Inflammatory macrophage treated with lipopolysaccharide for 1 hour (primary cell): ENCODE results near the gene ACAA1.
"Not testable (repeated sequence)": the region's sequence is repeated elsewhere in the genome, so short reads cannot be mapped to it uniquely, and the experiment has no call there.

Source experiments
- DNase-seq, 2 donors: peaks; one replicate each; pipeline ENCODE4 v3.0.0-alpha.2; 2020 to 2022

The ACAA1 gene

GRCh38 chr3:38154033-38154494, 17.1 kb upstream of the ACAA1 start:
- peak; percentile 84 to 94 for DNase-seq

GRCh38 chr3:38153221-38153620, 16.3 kb upstream of the ACAA1 start:
- DNase-seq, result no peak

GRCh38 chr3:38152609-38153008, 15.7 kb upstream of the ACAA1 start:
- DNase-seq, result peak; percentile 67 to 86

GRCh38 chr3:38151667-38152265, 14.8 kb upstream of the ACAA1 start:
- peak; percentile 72 to 87 for DNase-seq

- no peak for DNase-seq
Measured at GRCh38 chr3:38150780-38151528, 14.0 kb upstream of the ACAA1 start.

GRCh38 chr3:38149708-38150107, 12.8 kb upstream of the ACAA1 start:
- peak; percentile 72 to 85 for DNase-seq

GRCh38 chr3:38148311-38148882, 11.5 kb upstream of the ACAA1 start:
- peak; percentile 72 to 94 for DNase-seq

GRCh38 chr3:38147421-38147820, 10.5 kb upstream of the ACAA1 start:
- DNase-seq, result peak; percentile 90 to 94

- DNase-seq, result peak in 1 of 2 donors; percentile 43
Measured at GRCh38 chr3:38146504-38146903, 9.6 kb upstream of the ACAA1 start.

- DNase-seq, result no peak
Measured at GRCh38 chr3:38143511-38143910, 6.6 kb upstream of the ACAA1 start.

- DNase-seq, result no peak
Measured at GRCh38 chr3:38142959-38143358, 6.0 kb upstream of the ACAA1 start.

- DNase-seq, result no peak
Measured at GRCh38 chr3:38141952-38142273, 5.0 kb upstream of the ACAA1 start.

- DNase-seq, result no peak
Measured at GRCh38 chr3:38141173-38141951, 4.4 kb upstream of the ACAA1 start.

- DNase-seq, result no peak
Measured at GRCh38 chr3:38140326-38141172, 3.6 kb upstream of the ACAA1 start.

- DNase-seq, result no peak
Measured at GRCh38 chr3:38139652-38140051, 2.7 kb upstream of the ACAA1 start.

- no peak for DNase-seq
Measured at GRCh38 chr3:38139191-38139590, 2.3 kb upstream of the ACAA1 start.

GRCh38 chr3:38138349-38139190, 1.6 kb upstream of the ACAA1 start, which contains the start of gene MYD88:
Gene MYD88, plus strand, starts transcription at chr3:38138661. Its CDS starts 40 bp downstream, at chr3:38138701.
- DNase-seq, result peak; percentile 82 to 93

GRCh38 chr3:38137615-38138348, 855 bp upstream of the ACAA1 start:
- peak in 1 of 2 donors; percentile 48 for DNase-seq

- DNase-seq, result no peak
Measured at GRCh38 chr3:38136393-38136776, 542 bp downstream of the ACAA1 start.

- DNase-seq, result not testable (repeated sequence)
Measured at GRCh38 chr3:38135621-38136277, 1.2 kb downstream of the ACAA1 start.
